NT2/D1 (cell line): Measurements from ENCODE around the gene PCGF1.

ENCODE experiments used
- DNase-seq: peaks from one replicate; pipeline ENCODE4 v3.0.0-alpha.2; 2011; ENCODE audit warnings: low read depth, low spot score
- H3K27me3 ChIP-seq: 2 replicates; pipeline ENCODE4 v1.6.0; 2011; ENCODE audit warnings: mild to moderate bottlenecking; ENCODE audit not compliant: insufficient read length, insufficient read depth
- H3K36me3 ChIP-seq: 2 replicates; pipeline ENCODE4 v1.6.1; 2011; ENCODE audit warnings: mild to moderate bottlenecking, low read length, mixed read lengths; ENCODE audit not compliant: insufficient read depth, insufficient read length
- H3K4me1 ChIP-seq: 2 replicates; pipeline ENCODE4 v1.5.1; 2011; ENCODE audit not compliant: insufficient read depth, insufficient read length
- H3K4me3 ChIP-seq: 2 replicates; pipeline ENCODE4 v1.5.1; 2011; ENCODE audit warnings: low read depth; ENCODE audit not compliant: insufficient read length
- H3K9ac ChIP-seq: 2 replicates; pipeline ENCODE4 v1.6.0; 2011; ENCODE audit warnings: low read depth; ENCODE audit not compliant: insufficient read length
- H3K9me3 ChIP-seq: 2 replicates; pipeline ENCODE4 v1.5.1; 2011; ENCODE audit warnings: mild to moderate bottlenecking, low read length; ENCODE audit not compliant: insufficient read depth
- SUZ12 ChIP-seq: IDR thresholded peaks from 2 replicates; pipeline ENCODE4 v1.6.1; 2011; ENCODE audit not compliant: insufficient read length, insufficient read depth; ENCODE audit errors: extremely low read depth
- YY1 ChIP-seq: IDR thresholded peaks from 2 replicates; pipeline ENCODE4 v1.6.1; 2011; ENCODE audit not compliant: insufficient read length, insufficient read depth
- ZNF274 ChIP-seq: IDR thresholded peaks from 2 replicates; pipeline ENCODE4 v1.6.1; 2011; ENCODE audit warnings: mild to moderate bottlenecking, low read depth, low read length

PCGF1 gene

DNA sequence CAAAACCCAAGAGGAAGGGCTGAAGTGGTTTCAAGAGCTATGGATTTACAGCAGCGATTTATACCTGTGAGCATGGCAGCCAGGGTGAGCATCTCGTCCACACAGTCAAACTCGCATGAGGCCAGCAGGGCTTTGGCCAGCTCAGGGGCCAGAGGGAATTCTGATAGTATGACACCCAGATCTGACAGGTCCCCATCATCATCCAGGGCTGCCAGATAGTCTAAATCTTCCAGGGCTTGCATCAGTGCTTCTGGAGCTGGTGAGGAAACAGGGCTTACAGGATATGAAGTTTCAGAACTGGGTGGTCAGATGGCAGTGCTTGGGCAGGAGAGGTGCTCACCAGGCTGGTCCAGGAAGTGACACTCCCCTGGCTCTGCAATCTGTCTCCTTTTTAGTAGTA lies 15.0 kb upstream of the PCGF1 start:
- no peak overlapping the region for H3K9ac ChIP-seq
- peaks cover 7% of the 10 kb centered on the region for H3K27me3 ChIP-seq
- peaks cover 27% of the 10 kb centered on the region for H3K36me3 ChIP-seq
- H3K4me1 ChIP-seq = no peaks in the 10 kb centered on the region
- TF ChIP-seq YY1 = no peak
- no peak for TF ChIP-seq SUZ12
- TF ChIP-seq ZNF274 = no peak
- no peak overlapping the region for H3K4me3 ChIP-seq
- H3K9me3 ChIP-seq = no peaks in the 10 kb centered on the region
- no peak for DNase-seq

DNA sequence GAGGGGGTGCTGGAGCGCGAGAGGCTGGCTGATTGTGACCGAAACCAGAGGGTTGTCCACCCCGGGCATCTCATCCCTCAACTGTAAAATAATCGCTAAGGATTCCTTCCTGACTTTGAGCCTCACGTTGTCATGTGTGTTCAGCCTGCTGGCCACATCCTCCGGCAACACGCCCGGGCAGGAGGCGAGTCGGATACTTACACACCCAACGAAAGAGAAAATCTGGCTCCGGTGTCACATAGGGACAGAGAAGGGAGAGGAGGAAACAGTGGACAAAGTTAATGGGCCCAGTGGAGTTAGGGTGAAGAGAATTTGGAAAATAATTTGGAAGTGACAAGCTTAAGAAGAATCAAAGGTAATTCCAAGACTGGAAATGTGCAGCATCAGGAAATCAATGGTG lies 9.2 kb upstream of the PCGF1 start:
- H3K4me3 ChIP-seq = no peak overlapping the region
- no peaks in the 10 kb centered on the region for H3K9me3 ChIP-seq
- no peaks in the 10 kb centered on the region for H3K4me1 ChIP-seq
- no peaks in the 10 kb centered on the region for H3K36me3 ChIP-seq
- TF ChIP-seq YY1 = no peak
- TF ChIP-seq ZNF274 = no peak
- TF ChIP-seq SUZ12 = no peak
- no peak overlapping the region for H3K9ac ChIP-seq
- H3K27me3 ChIP-seq = peaks cover 61% of the 10 kb centered on the region
- DNase-seq = no peak

DNA sequence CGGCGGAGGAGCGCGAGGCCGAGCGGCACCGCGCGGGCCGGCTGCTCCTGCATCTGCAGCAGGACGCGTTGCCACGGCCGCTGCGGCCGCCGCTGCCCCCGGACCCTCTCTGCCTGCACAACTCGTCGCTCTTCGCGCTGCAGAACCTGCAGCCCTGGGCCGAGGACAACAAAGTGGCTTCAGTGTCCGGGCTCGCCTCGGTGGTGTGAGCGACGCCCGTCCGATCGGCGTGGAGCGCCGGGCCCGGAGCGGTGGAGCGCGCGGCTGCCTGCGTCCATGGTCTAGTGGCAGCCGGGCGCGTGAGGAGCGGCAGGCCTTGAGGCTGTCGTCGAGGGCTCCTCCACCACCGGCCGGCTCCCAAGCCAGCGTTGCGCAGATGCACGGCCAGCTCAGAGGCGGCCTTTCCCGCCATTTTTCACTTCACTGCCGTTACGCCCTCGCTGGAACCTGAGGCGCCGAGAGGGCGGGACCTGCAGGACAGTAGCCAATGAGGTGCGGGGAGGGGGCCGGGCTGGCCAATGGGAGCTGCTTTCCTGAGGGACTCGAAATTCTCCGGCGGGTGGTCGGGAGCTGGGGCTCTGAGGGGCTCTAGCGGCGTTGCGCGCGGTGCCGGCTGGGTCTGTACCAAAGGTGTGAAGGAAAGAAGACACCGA lies 8.6 kb upstream of the PCGF1 start:
- no peak for DNase-seq
- Histone ChIP-seq H3K9me3 (no peaks in the 10 kb centered on the region), H3K36me3 (no peaks in the 10 kb centered on the region), H3K27me3 (peaks cover 66% of the 10 kb centered on the region), H3K9ac (no peak overlapping the region), H3K4me1 (no peaks in the 10 kb centered on the region), H3K4me3 (no peak overlapping the region)
- TF ChIP-seq ZNF274 = no peak
- no peak for TF ChIP-seq YY1
- TF ChIP-seq SUZ12 = no peak

DNA sequence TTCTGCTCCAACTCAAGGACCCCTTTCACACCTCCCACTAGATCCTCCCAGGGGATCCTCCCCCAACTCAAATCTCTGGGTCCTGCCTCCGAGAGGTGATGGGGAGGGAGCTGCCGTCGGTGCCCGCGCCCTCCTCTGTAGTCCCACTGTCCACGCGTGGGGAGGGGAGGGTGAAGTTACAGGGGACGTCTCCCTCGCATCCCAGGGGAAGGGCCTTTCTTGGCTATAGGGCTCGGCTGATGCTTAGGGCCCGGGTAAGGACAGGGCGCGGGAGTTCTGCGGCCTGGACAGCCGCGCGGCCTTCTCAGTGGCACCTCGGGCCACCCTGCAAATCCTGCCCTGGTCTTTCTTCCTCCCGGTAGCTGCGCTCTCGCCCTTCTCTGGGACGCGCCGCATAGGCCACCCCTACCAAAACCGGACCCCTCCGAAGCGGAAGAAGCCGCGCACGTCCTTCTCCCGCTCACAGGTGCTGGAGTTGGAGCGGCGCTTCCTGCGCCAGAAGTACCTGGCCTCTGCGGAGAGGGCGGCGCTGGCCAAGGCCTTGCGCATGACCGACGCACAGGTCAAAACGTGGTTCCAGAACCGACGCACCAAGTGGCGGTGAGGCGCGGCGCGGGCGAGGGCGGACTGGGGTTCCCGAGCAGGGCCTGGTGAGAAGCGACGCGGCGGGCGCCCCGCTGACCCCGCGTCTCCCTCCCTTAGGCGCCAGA lies 7.9 kb upstream of the PCGF1 start:
- Histone ChIP-seq H3K9me3 (no peaks in the 10 kb centered on the region), H3K27me3 (peaks cover 68% of the 10 kb centered on the region), H3K36me3 (no peaks in the 10 kb centered on the region), H3K4me3 (peak overlapping the region; percentile 45), H3K9ac (peak overlapping the region; percentile 50), H3K4me1 (no peaks in the 10 kb centered on the region)
- no peak for DNase-seq
- TF ChIP-seq ZNF274 (no peak), SUZ12 (no peak)

DNA sequence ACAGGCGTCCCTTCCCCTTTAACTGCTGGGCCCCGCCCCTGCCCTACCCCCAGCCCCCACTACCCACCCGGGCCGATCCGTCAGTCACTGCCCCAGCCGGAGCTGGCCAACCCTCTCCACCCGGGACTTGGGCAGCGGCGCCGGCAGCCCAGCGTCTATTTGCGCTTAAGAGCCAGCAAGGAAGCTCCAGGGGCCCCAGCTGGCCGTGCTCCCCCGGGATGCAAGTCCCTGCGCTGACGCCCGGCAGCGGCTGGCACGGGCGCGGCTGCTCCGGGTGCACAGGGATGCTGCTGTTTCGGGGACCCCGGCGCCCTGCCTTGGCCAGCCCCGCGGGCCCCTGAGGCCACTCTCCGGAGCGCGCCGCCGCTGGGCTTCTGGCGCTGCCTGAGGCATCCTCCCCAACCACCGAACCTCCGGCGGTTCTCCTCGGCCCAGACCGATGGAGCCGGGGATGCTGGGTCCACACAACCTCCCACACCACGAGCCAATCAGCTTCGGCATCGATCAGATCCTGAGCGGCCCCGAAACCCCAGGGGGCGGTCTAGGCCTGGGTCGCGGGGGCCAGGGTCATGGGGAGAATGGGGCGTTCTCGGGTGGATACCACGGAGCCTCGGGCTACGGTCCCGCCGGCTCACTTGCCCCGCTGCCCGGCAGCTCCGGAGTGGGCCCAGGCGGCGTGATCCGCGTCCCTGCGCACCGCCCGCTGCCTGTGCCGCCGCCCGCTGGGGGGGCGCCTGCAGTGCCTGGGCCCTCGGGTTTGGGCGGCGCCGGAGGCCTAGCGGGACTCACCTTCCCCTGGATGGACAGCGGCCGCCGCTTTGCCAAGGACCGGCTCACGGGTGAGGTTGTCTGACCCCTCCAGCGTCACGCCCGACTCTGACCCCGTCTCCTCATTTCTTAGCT lies 7.1 kb upstream of the PCGF1 start, which contains the start of gene TLX2:
TSS of gene TLX2 (plus strand) at position 83 of the 903 bp plus-strand sequence. CDS start at position 440, 357 bp downstream.
- Histone ChIP-seq H3K9me3 (no peaks in the 10 kb centered on the region), H3K36me3 (no peaks in the 10 kb centered on the region), H3K27me3 (peaks cover 71% of the 10 kb centered on the region), H3K9ac (peak within 1 kb of the TSS; percentile 59), H3K4me3 (peak within 1 kb of the TSS; percentile 45), H3K4me1 (no peaks in the 10 kb centered on the region)
- DNase-seq = no peak
- no peak for TF ChIP-seq ZNF274
- TF ChIP-seq SUZ12 = no peak
- TF ChIP-seq YY1 = no peak

DNA sequence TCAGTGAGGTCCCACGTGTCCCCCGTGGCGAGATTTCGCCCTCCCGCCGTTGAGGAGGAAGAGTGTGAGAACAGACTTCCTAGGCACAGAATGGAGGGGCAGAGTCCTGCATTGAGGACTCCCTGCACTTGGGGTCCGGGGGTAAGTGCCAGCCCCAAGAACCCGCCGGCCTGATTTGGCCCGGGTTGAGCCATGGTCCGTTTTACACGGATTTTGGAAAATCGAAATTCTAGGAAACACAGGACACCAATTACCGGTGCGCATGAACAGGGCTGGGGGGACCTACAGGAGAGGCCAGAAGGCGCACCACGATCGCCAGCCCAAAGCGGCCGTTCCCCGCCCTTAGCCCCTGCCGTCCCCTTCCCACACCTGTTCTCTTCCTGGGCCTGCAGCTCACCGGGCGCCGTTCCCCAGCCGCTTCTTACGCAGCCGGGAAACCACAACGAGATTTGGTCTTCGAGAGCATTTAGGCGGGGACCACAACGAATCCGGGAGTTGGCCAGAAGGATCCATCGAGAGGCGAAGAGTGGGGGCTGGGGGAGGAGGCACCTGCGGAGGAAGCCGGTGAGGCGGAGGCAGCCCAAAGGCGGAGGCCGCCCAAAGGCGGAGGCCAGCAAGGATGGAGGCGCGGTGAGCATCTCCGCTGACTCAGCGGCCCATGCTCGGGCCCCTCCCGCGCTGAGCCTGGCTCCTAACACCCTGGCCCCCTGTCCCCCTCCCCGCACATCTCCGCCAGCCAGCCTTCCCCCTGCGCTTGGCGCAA lies 6.3 kb upstream of the PCGF1 start:
- H3K36me3 ChIP-seq = no peaks in the 10 kb centered on the region
- DNase-seq = no peak
- no peaks in the 10 kb centered on the region for H3K9me3 ChIP-seq
- H3K9ac ChIP-seq = peak overlapping the region; percentile 59
- H3K4me1 ChIP-seq = no peaks in the 10 kb centered on the region
- peak overlapping the region; percentile 39 for H3K4me3 ChIP-seq
- H3K27me3 ChIP-seq = peaks cover 66% of the 10 kb centered on the region
- TF ChIP-seq YY1 (no peak), ZNF274 (no peak), SUZ12 (no peak)
